ENCODE measurements around the gene PDCD4. TPM values are rescaled to one million over a fixed set of nuclear protein-coding genes. Genes with fewer than 3 reads are reported as not detected.

Gene PDCD4
- total RNA-seq, 4 donors from 2014 or later, result 131 to 202 (median 172) TPM

DNA sequence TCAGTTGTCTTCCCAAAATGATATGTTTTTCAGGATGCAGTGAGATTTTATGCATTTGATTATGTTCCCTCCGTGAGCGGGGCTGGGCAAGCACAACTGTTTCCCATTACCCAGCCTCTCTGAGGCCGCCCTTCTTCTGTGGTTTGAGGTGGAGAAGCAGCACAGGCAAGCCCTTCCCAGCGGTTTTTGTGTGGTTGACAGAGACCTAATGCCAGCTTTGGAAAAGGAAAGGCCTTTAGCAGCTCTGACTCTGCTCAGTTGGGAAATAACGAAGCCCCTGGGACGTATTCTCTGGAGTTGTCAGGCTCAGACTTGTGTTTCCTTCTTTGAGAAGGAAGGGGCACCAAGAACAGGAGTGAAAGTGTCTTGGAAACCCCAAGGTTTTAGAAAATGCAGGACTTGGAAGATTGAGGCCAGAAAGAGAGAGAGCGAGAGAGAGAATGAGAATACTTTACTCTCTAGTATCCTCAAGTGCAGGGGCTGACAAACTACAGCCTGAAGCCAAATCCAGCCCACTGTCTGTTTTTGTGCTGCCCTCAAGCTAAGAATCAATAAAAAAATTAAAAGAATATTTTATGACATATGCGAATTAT is 20.6 kb upstream of the PDCD4 start:
- TF ChIP-seq, protein P1, sequence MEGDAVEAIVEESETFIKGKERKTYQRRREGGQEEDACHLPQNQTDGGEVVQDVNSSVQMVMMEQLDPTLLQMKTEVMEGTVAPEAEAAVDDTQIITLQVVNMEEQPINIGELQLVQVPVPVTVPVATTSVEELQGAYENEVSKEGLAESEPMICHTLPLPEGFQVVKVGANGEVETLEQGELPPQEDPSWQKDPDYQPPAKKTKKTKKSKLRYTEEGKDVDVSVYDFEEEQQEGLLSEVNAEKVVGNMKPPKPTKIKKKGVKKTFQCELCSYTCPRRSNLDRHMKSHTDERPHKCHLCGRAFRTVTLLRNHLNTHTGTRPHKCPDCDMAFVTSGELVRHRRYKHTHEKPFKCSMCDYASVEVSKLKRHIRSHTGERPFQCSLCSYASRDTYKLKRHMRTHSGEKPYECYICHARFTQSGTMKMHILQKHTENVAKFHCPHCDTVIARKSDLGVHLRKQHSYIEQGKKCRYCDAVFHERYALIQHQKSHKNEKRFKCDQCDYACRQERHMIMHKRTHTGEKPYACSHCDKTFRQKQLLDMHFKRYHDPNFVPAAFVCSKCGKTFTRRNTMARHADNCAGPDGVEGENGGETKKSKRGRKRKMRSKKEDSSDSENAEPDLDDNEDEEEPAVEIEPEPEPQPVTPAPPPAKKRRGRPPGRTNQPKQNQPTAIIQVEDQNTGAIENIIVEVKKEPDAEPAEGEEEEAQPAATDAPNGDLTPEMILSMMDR (IDR thresholded peaks at IDR 0.05; ENCODE audit: low read depth), result no peak

DNA sequence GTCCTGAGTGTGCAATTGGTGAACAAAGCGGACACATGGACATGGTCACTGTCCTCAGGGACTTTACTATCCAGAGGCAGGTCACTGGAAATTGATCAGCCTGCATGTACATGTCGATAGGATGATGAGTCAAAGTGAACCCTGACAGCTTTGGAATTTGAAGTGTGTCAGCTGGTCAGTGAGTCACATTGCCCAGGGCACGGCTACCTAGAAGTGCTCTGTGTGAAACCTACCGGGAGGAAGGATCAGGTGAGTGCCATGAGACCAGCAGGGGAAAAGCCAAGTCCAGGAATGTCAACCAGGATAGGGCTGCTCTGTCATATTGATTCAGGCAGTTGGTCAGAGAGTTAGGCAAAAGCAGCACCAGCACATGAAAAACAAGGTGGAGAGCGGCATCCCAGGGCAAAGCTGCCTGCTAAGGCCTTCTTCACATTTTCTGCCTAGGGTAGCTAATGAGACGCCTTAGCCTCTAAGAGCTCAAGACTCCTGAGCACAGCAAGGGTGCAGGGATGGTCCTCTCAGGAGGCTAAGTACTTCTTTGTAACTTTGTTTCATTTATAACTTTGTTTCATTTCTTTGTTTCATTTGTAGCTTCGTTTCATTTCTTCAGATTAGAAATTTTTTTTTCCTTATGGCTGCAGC is 19.4 kb upstream of the PDCD4 start:
- TF ChIP-seq, protein P1 (IDR thresholded peaks at IDR 0.05; ENCODE audit: low read depth), result no peak

DNA sequence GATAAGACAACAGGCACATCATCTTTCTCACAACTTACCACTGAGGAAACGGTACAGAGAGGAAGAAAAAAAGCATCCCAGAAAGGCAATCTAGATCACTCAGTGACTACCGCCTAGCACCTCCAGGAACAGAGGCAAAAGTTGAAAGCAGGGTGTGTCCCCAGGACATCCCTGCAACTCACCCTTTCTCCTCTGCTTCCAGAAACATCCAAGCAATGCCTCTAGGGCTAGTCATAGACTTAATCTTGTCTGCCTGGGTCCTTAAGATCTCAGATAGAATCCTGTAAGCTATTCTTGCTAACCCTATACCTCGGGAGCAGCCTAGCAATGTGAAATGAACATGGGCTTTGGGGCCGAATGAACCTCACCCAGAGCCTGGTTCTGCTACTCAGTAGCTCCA is 18.8 kb upstream of the PDCD4 start:
- TF ChIP-seq, protein P1 (IDR thresholded peaks at IDR 0.05; ENCODE audit: low read depth), result no peak

DNA sequence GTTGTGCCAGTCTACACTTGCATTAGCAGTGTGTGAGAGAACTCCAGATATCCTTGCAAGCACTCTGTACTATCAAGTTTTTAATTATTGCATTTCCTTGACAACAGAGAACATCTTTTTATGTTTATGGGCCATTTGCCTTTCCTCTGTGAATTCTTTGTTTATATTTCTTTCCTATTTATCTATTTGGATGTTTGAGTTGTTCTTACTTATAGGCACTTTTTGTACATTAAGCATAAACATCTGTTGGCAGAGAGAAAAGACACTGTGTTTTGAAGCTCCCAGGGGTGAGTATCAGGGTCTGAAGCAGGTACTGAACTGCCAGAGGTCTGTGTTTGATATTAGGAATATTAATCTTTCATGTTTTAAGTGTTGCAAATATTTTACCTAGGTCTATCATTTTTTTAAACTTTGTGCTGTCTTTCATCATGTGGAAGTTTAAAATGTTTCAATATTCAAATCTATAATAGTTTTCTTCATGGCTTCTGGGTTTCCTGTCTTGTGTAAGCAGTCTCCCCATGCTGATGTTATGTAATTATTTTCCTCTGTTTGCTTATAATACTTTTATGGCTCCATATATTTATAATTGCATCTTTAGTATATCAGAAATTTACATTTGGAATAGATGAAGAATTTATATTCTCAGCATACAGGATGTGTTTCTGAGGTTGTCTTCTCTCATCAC is 17.7 kb upstream of the PDCD4 start:
- TF ChIP-seq, protein P1 (IDR thresholded peaks at IDR 0.05; ENCODE audit: low read depth), result no peak

DNA sequence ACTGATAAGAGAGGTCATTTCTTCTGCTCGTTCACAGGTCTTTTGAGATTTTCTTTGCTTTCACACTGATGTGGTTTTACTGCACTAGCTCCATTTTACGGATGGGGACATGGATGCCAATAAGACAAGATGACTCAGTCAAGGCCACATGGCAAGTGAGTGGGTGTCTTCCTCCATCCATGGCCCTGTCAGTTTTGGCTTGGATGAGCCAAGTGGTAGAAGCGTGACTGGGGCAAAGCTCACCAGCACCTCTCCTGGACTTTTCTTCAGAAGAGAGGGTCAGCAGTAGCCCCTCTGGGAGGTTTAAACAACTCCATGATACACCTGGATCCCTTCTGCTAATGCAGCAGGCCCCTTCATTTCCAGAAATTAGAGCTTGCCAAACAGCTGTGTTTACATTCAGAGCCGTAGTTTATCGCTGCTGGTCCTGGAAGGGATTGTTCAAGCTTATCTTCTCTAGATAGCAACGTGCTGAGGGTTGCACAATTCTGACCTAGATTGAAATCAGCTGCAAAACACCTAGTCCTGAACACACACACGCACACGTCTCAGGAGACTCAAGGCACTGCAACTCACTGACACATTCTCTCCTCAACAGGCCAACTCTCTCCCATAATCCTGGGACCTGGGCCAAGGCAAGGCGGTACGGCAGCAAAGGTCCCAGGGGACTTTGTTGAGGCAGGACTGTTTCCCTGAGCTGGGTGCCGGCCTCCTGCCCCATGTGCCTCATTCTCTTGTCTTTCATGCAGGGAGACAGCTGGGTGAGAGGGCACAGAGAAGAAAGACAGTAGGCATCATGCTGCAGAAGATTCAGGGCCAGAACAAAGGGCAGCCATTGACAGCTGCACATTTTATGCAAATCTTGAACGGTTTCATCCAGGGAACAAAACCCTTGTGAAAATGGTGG is 14.2 kb upstream of the PDCD4 start:
- TF ChIP-seq, protein P1 (IDR thresholded peaks at IDR 0.05; ENCODE audit: low read depth), result no peak

DNA sequence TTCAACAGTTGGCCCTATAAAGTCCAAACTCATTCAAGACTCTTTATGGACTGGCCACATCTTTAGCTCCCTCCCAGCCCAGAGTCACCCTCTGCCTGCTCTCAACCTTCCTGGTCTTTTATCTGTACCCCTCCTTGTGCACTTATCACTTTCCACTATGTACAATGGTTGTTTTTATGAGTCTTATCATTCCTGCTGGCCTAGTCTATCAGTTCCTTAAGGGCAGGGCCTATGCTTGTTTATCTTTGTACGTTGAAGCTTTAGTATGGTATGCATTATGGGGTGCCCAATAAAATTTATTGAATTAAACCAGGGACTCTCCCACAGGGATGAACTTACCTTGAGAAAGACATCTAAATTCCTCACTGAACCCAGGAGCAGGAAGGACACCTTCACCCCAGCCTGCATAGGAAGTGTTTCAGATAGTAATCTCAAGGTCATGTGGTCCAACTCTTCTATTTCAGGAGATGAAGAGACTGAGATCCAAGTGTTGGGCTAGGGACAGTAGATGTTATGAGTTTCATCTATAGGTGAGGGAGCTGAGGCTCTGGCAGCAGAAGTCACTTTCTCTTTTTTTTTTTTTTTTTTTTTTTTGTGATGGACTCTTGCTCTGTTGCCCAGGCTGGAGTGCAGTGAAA is 13.3 kb upstream of the PDCD4 start:
- TF ChIP-seq, protein P1 (IDR thresholded peaks at IDR 0.05; ENCODE audit: low read depth), result no peak

Data from subcutaneous adipose tissue (tissue), 4 donors.